Activated T-cell treated with anti-CD3 and anti-CD28 coated beads, Interleukin-2, amount 50 U/mL, for 1 hour (primary cell): ENCODE results near the gene CPNE1.

Experiments
- DNase-seq: peaks from one replicate; pipeline ENCODE4 v3.0.0-alpha.2; 2020

Gene CPNE1

DNA sequence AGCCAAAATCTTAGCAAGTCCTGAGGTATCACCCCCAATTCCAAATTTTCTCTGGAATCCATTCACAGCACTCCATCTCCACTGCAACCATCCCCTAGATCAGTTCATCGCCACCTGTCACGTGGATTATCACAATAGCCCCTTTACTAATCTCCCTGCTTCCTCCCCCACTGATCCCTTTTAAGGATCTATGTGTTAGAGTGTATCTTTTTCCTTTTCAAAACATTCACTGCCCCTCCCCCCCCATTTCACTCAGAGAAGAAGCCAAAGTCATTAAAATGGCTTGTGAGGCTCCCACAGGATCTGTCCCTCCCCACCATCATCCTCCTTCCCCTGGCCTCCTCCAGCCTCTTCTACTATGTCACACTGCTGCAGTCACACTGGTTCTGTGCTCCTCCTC, 67.5 kb downstream of the CPNE1 start:
- DNase-seq, result no peak

DNA sequence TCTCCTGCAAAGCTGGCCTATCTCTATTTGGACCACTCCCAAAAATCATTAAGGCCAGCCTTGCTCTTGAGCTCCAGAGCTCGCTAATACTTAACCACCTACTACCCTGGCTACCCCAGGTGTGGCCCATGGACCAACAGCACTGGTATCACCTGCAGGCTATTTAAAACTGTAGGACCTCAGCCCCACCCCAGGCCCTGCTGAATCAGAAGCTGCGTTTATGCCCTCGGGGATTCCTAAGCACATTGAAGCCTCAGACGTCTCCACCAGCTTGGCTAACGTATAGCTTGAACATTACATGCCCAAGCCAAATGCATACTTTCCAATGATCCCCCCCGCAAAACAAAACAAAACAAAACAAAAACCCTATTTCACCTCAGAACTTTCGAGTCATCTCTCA, 68.8 kb downstream of the CPNE1 start:
- DNase-seq, result no peak

DNA sequence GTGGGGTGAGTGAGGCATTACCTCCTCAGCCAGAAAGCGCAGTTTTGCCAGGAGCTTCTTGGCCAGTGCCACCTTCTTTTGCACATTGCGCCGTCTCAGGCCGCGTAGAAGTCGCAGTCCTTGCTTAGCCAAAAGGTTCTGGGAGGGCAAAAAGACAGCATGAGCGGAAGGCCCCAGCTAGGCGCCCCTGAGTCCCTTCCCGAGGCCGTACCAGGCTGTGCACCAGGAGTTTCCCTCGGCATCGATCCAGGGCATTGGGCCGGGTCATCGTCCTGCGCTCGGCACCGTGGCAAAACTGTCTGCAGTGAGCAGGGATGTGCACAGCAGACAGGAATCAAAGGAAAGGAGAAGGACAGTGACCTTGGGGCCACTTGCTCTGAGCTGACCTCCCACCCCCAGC, 69.2 kb downstream of the CPNE1 start:
- no peak for DNase-seq

DNA sequence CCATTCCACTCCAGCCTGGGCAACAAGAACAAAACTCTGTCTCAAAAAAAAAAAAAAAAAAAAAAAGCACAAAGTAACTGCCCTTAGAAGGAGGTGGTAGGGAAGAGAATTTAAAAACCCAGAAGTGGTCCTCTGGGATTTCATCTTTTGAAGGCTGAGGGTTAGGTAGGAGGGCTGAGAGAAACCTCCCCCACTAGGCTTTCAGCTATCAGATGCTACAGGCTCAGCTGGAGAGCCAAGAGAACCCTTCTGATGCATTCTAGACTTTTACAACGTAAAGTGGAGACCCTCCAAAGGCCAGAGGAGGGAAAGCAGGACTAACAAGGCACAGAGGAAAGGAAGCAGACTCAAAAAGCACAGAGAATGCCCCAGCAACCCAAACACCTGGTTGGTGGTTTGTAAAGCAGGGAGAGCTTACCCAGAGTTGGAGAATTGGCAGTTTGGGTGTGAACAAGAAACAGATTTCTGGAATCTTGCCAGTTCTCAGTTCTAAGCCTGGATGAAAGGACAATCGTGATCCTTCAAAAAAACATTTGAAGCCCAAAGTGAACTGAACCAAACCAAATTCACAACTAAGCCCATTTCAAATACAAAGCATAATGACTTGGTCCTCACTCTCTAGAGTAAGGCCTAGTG, 72.2 kb downstream of the CPNE1 start:
- no peak for DNase-seq

DNA sequence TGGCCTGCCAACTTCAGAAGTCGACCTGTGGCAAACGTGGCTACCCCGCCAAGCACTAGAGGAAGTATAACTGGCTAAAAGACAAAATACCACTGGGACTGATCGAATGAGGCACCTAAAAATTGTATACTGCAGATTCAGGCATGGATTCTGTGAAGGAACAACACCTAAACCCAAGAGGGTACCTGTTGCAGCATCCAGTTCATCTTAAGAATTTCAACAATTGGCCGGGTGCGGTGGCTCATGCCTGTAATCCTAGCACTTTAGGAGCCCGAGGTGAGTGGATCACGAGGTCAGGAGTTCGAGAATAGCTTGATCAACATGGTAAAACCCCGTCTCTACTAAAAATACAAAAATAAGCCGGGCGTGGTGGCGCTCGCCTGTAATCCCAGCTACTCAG, 76.3 kb downstream of the CPNE1 start:
- no peak for DNase-seq

DNA sequence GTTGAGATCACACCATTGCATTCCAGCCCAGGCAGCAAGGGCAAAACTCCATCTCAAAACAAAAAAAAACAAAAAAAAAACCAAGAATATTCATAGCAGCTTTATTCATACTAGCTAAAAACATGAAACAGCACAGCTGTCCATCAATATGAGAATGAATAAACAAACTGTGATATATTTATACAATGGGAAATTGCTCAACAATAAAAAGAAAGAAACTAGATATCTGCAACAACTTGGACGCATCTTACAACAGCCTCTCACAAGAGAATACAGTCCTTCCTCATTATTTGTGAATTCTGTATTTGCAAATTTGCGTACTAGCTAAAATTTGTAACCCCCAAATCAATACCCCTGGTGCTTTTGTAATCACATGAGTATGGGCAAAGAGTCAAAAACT, 77.3 kb downstream of the CPNE1 start:
- no peak for DNase-seq

DNA sequence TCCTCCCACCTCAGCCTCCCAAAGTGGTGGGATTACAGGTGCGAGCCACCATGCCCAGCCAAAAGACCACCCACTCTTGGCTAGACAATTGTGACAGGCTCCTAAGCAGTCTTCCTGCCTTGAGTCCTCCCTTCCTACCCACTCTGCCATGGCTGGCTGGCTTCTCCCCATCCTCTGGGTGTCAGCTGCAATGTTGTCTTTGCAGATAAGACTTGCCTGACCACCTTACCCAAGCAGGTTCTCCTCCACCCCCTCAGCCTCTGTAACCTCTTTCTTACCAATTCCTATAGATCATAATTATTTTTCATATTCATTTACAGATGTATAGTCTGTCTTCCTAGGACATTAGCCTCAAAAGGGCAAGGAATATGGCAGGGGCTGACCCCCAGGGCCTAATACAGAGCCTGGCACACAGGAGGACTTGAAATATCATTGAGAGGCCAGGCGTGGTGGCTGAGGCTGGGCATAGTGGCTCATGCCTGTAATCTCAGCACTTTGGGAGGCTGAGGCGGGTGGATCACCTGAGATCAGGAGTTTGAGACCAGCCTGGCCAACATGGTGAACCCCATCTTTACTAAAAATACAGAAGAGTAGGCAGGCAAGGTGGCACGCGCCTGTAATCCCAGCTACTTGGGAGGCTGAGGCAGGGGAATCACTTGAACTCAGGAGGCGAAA, 77.8 kb downstream of the CPNE1 start:
- DNase-seq, result no peak

DNA sequence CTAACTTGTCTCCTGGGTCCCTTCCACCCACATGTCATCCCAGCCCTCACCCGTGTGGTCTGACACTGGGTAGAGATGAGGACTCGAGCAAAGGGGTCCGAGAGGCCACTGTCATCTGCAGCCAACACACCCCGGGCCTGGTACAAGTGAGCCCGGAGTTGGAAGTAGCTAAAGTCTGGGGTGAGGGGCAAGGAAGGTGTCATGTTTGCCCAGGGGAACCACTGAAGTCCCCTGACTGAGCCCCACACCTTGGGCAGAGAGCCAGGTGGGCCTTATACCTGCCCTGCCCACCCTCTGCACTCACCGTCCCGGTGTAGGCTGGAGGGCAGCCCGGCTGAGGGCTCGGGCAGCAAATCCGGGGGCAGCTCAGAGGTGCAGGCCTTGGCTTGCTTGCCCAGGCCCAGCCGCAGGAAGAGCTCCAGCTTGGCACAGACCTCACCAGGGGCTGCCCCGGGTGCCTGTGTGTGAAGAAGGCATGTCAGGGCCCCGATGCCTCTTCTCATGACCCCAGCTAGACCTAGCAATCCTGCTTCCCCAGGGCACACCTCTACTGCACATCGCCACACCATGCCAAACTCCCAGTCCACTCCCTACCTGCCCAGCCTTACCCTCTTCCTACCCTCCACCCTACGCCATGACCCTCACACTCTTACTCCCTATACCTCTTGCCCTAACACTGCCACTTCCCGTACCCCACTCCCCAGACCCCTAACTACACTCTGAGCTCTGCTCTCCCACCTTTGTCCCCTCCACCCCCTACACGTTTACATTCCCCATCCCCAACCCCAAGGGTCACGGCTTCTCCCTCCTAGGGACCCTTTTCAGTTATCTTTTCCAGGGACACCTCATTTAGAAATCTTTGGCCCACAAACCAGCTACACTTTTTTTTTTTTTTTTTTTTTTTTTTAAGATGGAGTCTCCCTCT, 80.8 kb downstream of the CPNE1 start:
- no peak for DNase-seq

DNA sequence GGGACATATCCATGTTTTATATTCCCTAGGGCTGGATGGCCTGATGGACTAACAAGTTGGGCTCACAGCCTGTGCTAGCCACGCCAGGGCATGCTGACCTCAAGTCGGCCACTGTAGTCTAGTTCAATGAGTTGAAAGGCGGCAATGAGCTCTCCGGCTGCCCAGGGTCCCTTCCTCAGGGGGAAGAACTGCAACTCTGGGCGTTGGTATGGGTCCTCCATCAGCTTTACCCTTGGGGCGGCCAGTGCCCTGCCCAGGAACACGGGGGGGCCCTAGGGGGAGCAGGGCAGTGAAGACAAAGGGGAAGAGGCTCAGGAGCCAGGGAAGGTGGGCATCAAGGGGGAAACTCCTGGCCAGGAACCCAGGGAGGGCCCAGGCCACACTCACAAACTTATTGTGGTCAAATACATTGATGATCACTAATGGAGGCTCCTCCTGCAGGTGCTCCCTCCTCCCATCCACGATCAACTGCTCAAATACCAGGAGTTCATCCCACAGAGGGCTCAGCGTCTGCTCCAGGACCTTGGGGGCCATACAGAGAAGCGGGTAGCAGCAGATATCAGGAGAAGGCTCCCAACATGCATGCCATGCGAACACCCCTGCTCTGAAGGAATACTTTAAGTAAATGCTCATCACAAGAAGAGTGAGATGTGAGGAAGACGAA, 81.8 kb downstream of the CPNE1 start:
- DNase-seq, result no peak

DNA sequence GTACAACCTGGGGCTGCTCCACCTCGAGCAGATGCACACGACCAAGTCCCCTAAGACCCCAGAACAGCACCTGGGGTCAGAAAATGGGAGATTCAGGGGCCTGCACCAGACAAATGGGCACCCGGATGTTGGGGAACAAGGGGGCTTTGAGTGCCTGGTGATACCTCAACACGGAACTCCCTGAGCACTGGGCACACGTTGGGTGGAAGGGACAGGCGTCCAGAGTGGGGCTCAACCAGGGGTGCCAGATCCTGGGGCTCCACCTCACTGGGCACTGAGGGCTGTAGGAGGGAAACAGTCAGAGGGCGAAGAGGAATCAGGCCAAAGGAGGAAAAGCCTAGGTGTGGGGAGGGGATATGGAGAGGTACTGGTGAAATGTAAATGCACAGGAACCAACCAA, 82.6 kb downstream of the CPNE1 start:
- no peak for DNase-seq

DNA sequence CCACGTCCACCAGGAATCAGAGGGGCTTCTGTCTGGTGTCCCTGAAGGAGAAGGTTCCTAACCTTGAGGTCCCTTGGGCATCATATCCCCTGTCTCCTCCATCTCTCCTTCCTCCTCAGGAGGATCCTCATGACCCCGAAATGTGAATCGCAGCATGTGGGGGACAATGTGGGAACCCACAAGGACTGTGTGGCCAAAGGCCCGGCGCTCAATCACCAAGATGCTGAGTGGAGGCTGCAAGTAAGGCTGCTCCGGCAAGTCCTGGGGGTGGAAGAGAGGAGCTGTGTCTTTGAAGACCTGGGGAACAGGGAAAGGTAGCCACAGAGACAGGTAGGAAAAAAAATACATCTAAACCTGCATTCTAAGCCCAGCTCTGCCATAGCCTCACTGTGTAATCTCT, 85.5 kb downstream of the CPNE1 start:
- DNase-seq, result no peak

DNA sequence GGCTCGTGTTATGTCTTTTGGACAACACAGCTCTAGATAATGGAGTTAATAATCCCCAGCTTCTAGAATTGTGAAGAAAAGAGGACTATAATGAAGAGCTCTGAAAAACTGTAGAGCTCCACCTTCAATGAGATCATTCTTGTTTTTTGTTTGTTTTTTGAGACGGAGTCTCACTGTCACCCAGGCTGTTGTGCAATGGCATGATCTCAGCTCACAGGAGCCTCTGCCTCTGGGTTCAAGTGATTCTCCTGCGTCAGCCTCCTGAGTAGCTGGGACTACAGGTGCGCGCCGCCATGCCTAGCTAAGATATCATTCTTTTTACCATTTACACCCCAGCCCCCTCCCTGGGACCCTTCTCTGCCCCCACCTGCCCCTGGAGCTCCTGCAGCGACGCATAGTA, 86.2 kb downstream of the CPNE1 start:
- no peak for DNase-seq

DNA sequence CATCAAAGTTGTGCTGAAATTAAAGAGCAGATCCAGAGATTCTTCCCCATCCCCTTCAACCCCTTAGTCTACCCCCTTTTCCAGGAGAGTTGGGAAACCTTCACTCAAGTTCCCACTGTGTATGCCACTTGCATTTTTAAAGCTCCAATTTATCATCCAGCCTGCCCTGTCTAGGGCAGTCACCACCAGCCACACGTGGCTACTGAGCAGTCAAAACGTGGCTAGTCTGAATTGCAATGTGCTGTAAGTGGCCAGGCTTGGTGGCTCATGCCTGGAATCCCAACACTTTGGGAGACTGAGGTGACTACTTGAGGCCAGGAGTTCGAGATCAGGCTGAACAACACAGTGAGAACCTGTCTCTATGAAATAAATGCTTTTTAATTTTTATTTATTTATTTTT, 87.9 kb downstream of the CPNE1 start:
- no peak for DNase-seq
